Sigmoid colon (tissue), 7 donors: Measurements from ENCODE around the gene CLMP. TPM values are rescaled to one million over a fixed set of nuclear protein-coding genes. Genes with fewer than 3 reads are reported as not detected.
"Not testable (repeated sequence)": the region's sequence is repeated elsewhere in the genome, so short reads cannot be mapped to it uniquely, and the experiment has no call there.

Source experiments
- DNase-seq: peaks from one replicate; pipeline ENCODE4 v3.0.0-alpha.2; 2019
- H3K27ac ChIP-seq, 4 donors: fragments of 200-600 bp; sonication (generic); one replicate each; pipeline ENCODE4 v1.5.1; 2016 to 2019; ENCODE audit warnings: mild to moderate bottlenecking in 1 of 4
- H3K27me3 ChIP-seq, 3 donors: fragments of 200-600 bp; sonication (generic); one replicate each; pipeline ENCODE4 v1.5.1; 2019; ENCODE audit warnings: mild to moderate bottlenecking in 1 of 3
- H3K36me3 ChIP-seq, 4 donors: fragments of 200-600 bp; sonication (generic); one replicate each; pipeline ENCODE4 v1.5.1; 2016 to 2019
- H3K4me1 ChIP-seq, 4 donors: fragments of 200-600 bp; sonication (generic); one replicate each; pipeline ENCODE4 v1.5.1; 2017 to 2019
- H3K4me3 ChIP-seq, 4 donors: fragments of 200-600 bp; sonication (generic); one replicate each; pipeline ENCODE4 v1.5.1; 2017 to 2019; ENCODE audit warnings: mild to moderate bottlenecking in 2 of 4, moderate library complexity in 1 of 4
- H3K9me3 ChIP-seq, 4 donors: fragments of 200-600 bp in 3 of 4; sonication (generic) in 3 of 4; one replicate each; pipeline versions ENCODE4 v1.5.1 to v1.6.1; 2013 to 2019
- EP300 ChIP-seq, 4 donors: sonication (generic); formaldehyde crosslinking; IDR thresholded peaks; one replicate each; pipeline ENCODE4 v1.6.1; 2017; ENCODE audit warnings: antibody characterized with exemption in 4 of 4
- POLR2A ChIP-seq, 2 donors: fragments of 450-650 bp; IDR thresholded peaks; one replicate each; pipeline ENCODE4 v1.6.1; 2016; ENCODE audit warnings: antibody characterized with exemption in 2 of 2, mild to moderate bottlenecking in 2 of 2, moderate library complexity in 2 of 2
- POLR2AphosphoS5 ChIP-seq, 4 donors: sonication (generic); formaldehyde crosslinking; IDR thresholded peaks; one replicate each; pipeline ENCODE4 v1.6.1; 2017; ENCODE audit warnings: antibody characterized with exemption in 4 of 4
- WGBS, 2 donors: extraction: QIAGEN DNeasy Blood & Tissue Kit; methylation state at CpG; one replicate each; pipeline ENCODE4 v1.1.7; 2013; 5-methylcytosine and 5-hydroxymethylcytosine counted together
- intact Hi-C: fragments of 100-400 bp; cut with DNase I; formaldehyde crosslinking; loops from one replicate; pipeline ENCODE4 v1.15.1; 2023
- polyA plus RNA-seq, 3 donors: library from polyadenylated mRNA; stranded (reverse); fragments of 200-250 nt; gene quantifications; one replicate each; pipeline ENCODE4 v1.2.3, GENCODE V29; 2013
- total RNA-seq, 4 donors: library from RNA; depleted of rRNA; stranded (reverse); fragments of >200 nt; gene quantifications; one replicate each; pipeline ENCODE4 v1.1.0, GENCODE V29; 2016
- TF ChIP-seq, protein P1 (sequence below), 4 experiments: fragments of 450-650 bp in 3 of 4; fragments of 200-600 bp in 1 of 4; IDR thresholded peaks; one replicate each; pipeline ENCODE4 v1.5.1; 2016 to 2019; ENCODE audit warnings: antibody characterized with exemption in 4 of 4, mild to moderate bottlenecking in 3 of 4, moderate library complexity in 2 of 4
- donor health status: healthy with polysubstance abuse.
- donor health status: Bipolar disorder and iron deficiency.
- donor health status: healthy.

The CLMP gene
- total and polyA plus RNA-seq, 7 donors: 1.4 to 180 (median 104) TPM

- H3K4me3 ChIP-seq: no peak overlapping the region
These were observed 51.6 kb downstream of the CLMP start for GRCh38 chr11:123143476-123143875.

GRCh38 chr11:123139206-123139605 is 55.8 kb downstream of the CLMP start:
- TF ChIP-seq EP300 (IDR thresholded peaks at IDR 0.05) (no peak), POLR2A (IDR thresholded peaks at IDR 0.05) (no peak), POLR2AphosphoS5 (IDR thresholded peaks at IDR 0.05) (no peak)
- TF ChIP-seq, protein P1, sequence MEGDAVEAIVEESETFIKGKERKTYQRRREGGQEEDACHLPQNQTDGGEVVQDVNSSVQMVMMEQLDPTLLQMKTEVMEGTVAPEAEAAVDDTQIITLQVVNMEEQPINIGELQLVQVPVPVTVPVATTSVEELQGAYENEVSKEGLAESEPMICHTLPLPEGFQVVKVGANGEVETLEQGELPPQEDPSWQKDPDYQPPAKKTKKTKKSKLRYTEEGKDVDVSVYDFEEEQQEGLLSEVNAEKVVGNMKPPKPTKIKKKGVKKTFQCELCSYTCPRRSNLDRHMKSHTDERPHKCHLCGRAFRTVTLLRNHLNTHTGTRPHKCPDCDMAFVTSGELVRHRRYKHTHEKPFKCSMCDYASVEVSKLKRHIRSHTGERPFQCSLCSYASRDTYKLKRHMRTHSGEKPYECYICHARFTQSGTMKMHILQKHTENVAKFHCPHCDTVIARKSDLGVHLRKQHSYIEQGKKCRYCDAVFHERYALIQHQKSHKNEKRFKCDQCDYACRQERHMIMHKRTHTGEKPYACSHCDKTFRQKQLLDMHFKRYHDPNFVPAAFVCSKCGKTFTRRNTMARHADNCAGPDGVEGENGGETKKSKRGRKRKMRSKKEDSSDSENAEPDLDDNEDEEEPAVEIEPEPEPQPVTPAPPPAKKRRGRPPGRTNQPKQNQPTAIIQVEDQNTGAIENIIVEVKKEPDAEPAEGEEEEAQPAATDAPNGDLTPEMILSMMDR (IDR thresholded peaks at IDR 0.05): no peak
- Histone ChIP-seq H3K27me3 (no peaks in the 10 kb centered on the region), H3K9me3 (no peaks in the 10 kb centered on the region), H3K4me3 (no peak overlapping the region), H3K4me1 (peaks cover 0 to 43% (median 37%) of the 10 kb centered on the region in 4 donors), H3K27ac (peak overlapping the region in 3 of 4 donors; percentile 77 to 79 (median 78)), H3K36me3 (no peaks in the 10 kb centered on the region)
- intact Hi-C loops: no loop called here
- DNase-seq: no peak
- 94% methylated on average over 4 of the region's 4 CpGs for WGBS, 2 donors

More at GRCh38 chr11:123143476-123143875, 51.6 kb downstream of the CLMP start:
- intact Hi-C loops: no loop called here
- no peaks in the 10 kb centered on the region for H3K27me3 ChIP-seq
- DNase-seq: no peak
- 84 to 86% methylated on average over 5 of the region's 5 CpGs for whole genome bisulfite sequencing, 2 donors
- no peaks in the 10 kb centered on the region for H3K9me3 ChIP-seq
- TF ChIP-seq, protein P1 (IDR thresholded peaks at IDR 0.05): no peak
- TF ChIP-seq POLR2A (IDR thresholded peaks at IDR 0.05) (no peak), EP300 (IDR thresholded peaks at IDR 0.05) (no peak), POLR2AphosphoS5 (IDR thresholded peaks at IDR 0.05) (no peak)
- no peak overlapping the region for H3K27ac ChIP-seq
- H3K36me3 ChIP-seq: no peaks in the 10 kb centered on the region
- peaks cover 0 to 33% (median 16%) of the 10 kb centered on the region in 4 donors for H3K4me1 ChIP-seq

- peak overlapping the region; percentile 67 to 79 (median 78) for H3K27ac ChIP-seq
- H3K4me3 ChIP-seq: peak overlapping the region; percentile 10 to 28 (median 17)
- no peaks in the 10 kb centered on the region for H3K27me3 ChIP-seq
- intact Hi-C loops: no loop called here
- TF ChIP-seq POLR2A (IDR thresholded peaks at IDR 0.05) (no peak), POLR2AphosphoS5 (IDR thresholded peaks at IDR 0.05) (peak in 3 of 4 donors; percentile 42 to 68 (median 57))
- no peaks in the 10 kb centered on the region for H3K36me3 ChIP-seq
- H3K4me1 ChIP-seq: peaks cover 0 to 46% (median 40%) of the 10 kb centered on the region in 4 donors
- H3K9me3 ChIP-seq: no peaks in the 10 kb centered on the region
- DNase-seq: peak; percentile 93
- 43 to 76% methylated on average over 24 of the region's 24 CpGs for WGBS, 2 donors
These were observed 57.4 kb downstream of the CLMP start for GRCh38 chr11:123137431-123138224.

DNA sequence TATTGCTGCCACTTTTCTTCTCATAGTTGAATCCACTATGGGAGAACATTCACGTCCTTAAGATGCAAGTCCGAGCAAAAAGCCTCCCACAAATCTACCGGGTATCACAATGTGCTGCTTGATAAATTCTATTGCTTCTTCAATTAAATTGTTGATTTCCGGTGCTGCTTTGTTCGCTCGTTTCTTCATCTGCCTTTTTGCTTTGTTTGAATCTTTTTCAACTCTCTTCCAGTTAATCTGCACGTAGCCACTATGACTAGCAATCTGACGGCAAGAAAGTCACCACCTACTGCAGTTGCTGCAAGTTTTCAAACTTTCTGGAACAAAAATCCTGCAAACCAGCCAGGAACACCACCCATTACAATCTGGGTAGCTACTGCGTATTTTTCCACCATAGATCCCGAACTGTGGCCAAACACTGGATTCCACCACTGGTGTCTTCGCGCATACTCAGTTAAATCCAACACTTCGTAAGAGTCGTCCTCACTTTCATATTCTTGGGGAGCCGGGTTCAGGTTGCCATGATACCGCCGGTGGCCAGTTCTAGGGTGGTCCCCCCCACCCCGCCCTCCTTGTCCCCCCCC is 59.1 kb downstream of the CLMP start:
- no peaks in the 10 kb centered on the region for H3K27me3 ChIP-seq
- WGBS, 2 donors: 86 to 90% methylated on average over 18 of the region's 18 CpGs
- no peaks in the 10 kb centered on the region for H3K36me3 ChIP-seq
- TF ChIP-seq POLR2A (IDR thresholded peaks at IDR 0.05) (no peak), POLR2AphosphoS5 (IDR thresholded peaks at IDR 0.05) (no peak), EP300 (IDR thresholded peaks at IDR 0.05) (no peak)
- TF ChIP-seq, protein P1 (IDR thresholded peaks at IDR 0.05): no peak
- H3K4me3 ChIP-seq: no peak overlapping the region
- DNase-seq: no peak
- peaks cover 0 to 54% (median 46%) of the 10 kb centered on the region in 4 donors for H3K4me1 ChIP-seq
- H3K27ac ChIP-seq: peak overlapping the region; percentile 45 to 79 (median 78)
- no peaks in the 10 kb centered on the region for H3K9me3 ChIP-seq
- intact Hi-C loops: no loop called here

DNA sequence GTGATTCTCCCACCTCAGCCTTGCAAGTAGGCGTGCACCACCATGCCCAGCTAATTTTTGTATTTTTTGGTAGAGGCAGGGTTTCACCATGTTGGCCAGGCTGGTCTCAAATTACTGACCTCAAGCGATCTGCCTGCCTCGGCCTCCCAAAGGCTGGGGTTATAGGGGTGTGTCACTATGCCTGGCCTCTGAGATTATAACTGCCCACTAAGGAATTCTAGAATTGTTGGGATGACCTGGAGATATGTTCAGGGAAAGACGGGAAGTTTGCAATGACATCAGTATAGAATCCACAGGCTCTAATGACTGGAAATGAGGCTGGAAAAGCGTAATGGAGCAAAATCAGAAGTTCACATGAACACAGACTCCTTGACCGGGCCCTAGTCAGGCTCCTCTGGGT is 62.2 kb downstream of the CLMP start:
- TF ChIP-seq, protein P1 (IDR thresholded peaks at IDR 0.05): no peak
- TF ChIP-seq POLR2AphosphoS5 (IDR thresholded peaks at IDR 0.05): no peak
- no peak for TF ChIP-seq EP300 (IDR thresholded peaks at IDR 0.05)
- no peak for TF ChIP-seq POLR2A (IDR thresholded peaks at IDR 0.05)
- Histone ChIP-seq H3K9me3 (no peaks in the 10 kb centered on the region), H3K27me3 (no peaks in the 10 kb centered on the region), H3K4me3 (no peak overlapping the region), H3K27ac (peak overlapping the region; percentile 3 to 79 (median 75)), H3K4me1 (peaks cover 0 to 49% (median 42%) of the 10 kb centered on the region in 4 donors), H3K36me3 (peaks cover 0 to 4% (median 0%) of the 10 kb centered on the region in 4 donors)
- WGBS, 2 donors: 95% methylated on average over 6 of the region's 6 CpGs
- intact Hi-C loops: no loop called here
- DNase-seq: no peak

- 80 to 85% methylated on average over 8 of the region's 8 CpGs for WGBS, 2 donors
- peak overlapping the region; percentile 17 to 79 (median 75) for H3K27ac ChIP-seq
- intact Hi-C loops: not testable (repeated sequence)
These were observed 62.8 kb downstream of the CLMP start for GRCh38 chr11:123132034-123132766.

More at GRCh38 chr11:123132034-123132766, 62.8 kb downstream of the CLMP start:
- H3K36me3 ChIP-seq, DNase-seq, H3K9me3 ChIP-seq, H3K4me3 ChIP-seq, H3K27me3 ChIP-seq: not testable (repeated sequence)
- H3K4me1 ChIP-seq: peaks cover 0 to 42% (median 35%) of the 10 kb centered on the region in 4 donors
